Breast epithelium (tissue), 3 donors: ENCODE data around the gene SLC25A6.

Experiments
- POLR2A ChIP-seq: fragments of 450-650 bp; IDR thresholded peaks from one replicate; pipeline ENCODE4 v1.6.1; 2016; ENCODE audit warnings: antibody characterized with exemption, mild to moderate bottlenecking, moderate library complexity
- TF ChIP-seq, protein P1 (sequence below), 3 donors: fragments of 450-650 bp; IDR thresholded peaks; one replicate each; pipeline ENCODE4 v1.5.1; 2016 to 2017; ENCODE audit warnings: antibody characterized with exemption in 3 of 3, mild to moderate bottlenecking in 3 of 3, moderate library complexity in 3 of 3

DNA sequence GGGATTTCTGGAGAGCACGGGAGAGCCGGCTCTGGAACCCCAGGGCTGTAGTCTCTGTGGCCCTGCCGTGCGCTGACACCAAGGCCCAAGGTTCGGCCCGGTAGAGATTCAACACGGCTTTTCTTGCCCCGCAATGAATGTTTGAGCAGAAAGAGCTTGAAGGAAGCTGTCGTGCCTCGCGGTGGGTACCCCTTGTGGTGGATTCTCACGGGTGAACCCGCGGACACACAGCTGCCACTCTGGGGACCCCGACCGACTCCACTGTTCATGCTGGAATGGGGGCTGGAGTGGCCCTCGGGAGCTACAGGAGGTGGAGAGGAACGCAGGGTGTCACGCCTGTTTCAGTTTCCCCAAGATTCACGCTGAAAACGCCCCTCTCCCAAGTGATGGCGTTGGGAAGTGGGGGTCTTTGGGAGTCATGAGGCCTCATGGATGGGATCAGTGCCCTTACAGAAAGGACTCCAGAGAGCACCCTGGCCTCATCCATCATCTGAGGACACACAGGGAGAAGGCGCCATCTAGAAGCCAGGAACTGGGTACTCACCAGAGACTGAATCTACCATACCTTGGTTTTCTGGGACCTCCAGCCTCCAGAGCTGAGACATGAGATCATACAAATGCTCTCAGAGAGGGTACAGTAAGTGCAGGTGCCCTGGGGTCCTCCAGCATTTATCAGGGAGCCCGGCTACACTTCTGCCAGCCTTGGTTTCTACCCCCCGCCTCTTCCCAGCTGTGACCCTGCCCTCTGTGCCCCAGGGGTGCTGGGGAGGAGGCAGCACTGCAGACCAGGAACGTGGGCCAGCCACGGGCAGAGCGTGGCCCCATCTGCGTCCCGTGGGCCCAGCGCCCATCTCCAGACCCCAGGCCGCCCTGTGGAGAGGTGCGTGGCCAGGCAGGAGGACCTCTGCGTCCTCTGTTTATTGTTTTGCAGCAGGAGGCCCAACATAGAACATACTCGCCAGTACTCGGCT, 6.4 kb downstream of the SLC25A6 start:
- TF ChIP-seq, protein P1, sequence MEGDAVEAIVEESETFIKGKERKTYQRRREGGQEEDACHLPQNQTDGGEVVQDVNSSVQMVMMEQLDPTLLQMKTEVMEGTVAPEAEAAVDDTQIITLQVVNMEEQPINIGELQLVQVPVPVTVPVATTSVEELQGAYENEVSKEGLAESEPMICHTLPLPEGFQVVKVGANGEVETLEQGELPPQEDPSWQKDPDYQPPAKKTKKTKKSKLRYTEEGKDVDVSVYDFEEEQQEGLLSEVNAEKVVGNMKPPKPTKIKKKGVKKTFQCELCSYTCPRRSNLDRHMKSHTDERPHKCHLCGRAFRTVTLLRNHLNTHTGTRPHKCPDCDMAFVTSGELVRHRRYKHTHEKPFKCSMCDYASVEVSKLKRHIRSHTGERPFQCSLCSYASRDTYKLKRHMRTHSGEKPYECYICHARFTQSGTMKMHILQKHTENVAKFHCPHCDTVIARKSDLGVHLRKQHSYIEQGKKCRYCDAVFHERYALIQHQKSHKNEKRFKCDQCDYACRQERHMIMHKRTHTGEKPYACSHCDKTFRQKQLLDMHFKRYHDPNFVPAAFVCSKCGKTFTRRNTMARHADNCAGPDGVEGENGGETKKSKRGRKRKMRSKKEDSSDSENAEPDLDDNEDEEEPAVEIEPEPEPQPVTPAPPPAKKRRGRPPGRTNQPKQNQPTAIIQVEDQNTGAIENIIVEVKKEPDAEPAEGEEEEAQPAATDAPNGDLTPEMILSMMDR (IDR thresholded peaks at IDR 0.05): no peak
- TF ChIP-seq POLR2A: no peak
